Measurements from ENCODE around the gene CUX1. TPM values are rescaled to one million over a fixed set of nuclear protein-coding genes. Genes with fewer than 3 reads are reported as not detected.

The CUX1 gene
- total and polyA plus RNA-seq, 10 of the 15 experiments (the other 5 are each of a cell fraction or from before 2014, with no cell fraction given) = 6.1 to 48.6 (median 25.9) TPM

DNA sequence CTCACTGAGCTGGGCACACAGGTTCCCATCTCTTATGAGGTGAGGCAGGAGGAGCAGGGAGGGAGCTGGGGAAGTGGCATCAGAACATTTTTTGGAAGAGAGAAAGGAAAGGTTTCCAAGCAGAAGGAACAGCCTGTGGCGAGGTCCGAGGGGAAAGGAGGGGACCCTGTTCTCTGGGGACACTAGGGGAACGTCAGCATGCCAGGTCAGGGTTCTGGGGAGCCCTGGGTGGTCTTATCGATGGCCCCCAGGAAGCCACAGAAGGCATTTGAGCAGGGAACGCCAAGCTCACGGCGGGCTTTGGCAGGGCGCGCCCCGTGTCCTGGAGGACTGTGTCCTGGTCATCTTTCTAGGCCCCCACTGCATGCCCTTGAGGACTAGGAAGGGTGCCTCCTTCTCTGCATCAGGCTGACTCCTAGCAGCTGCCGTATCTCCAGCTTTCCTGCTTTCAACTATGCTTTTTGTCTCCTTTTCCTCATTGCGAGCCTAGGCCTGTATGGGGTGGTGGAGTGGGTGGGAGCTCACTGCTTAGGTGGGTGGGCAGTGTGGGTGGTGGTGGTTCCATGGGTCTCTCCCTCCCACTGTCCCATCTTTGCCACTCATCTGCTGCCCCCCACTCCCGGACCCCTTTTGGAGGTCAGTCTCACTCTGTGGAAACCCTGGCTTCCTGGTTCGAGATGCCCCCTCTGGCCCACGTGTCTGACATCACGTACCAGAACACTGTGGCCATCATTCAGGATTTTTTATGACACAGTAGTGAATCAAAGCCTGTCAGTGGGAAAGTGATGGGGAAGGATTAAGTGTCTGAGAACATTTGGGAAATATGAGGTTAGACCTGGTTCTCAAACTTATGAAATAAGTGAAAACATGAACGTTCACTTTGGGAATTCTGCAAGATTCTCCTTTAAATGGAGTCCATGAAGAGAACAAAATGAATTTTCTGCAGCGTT, 89.1 kb downstream of the CUX1 start:
- no peak overlapping the region for H3K27ac ChIP-seq (ENCODE audit: control insufficient read depth, insufficient read depth)
- no peak for FAIRE-seq
- H3K9me3 ChIP-seq (replicated peaks; ENCODE audit: control insufficient read depth, insufficient read depth, low read length) = no peaks in the 10 kb centered on the region
- SMC1A ChIA-PET (ENCODE audit: uncharacterized antibody, unreplicated experiment) = no interaction called here
- peaks cover 9% of the 10 kb centered on the region for H3K79me2 ChIP-seq (ENCODE audit: control insufficient read depth, insufficient read depth, low read length)
- POLR2A ChIA-PET = no interaction called here
- DNase-seq (ENCODE audit: low read depth, low spot score) = no peak
- no peak overlapping the region for H3K4me3 ChIP-seq
- RAD21 ChIA-PET (ENCODE audit: unreplicated experiment) = no interaction called here
- H3K27me3 ChIP-seq (replicated peaks in 1 of 2; ENCODE audit: control insufficient read depth in 2 of 2, insufficient read depth in 2 of 2, low read length in 1 of 2) = no peaks in the 10 kb centered on the region
- H4K20me1 ChIP-seq (ENCODE audit: control insufficient read depth, insufficient read depth) = no peaks in the 10 kb centered on the region
- no peak overlapping the region for H3K4me2 ChIP-seq (ENCODE audit: control insufficient read depth, insufficient read depth)
- BruUV-seq (replicated peaks) = no TSS peak
- H2AFZ ChIP-seq (ENCODE audit: control insufficient read depth, low read depth, low read length) = no peak overlapping the region
- H3K36me3 ChIP-seq (ENCODE audit: control insufficient read depth in 2 of 2, insufficient read depth in 2 of 2, low read length in 1 of 2) = peaks cover 0 to 5% of the 10 kb centered on the region in 2 experiments; a peak in 3 of 4 replicates
- in situ Hi-C loops (cut with MboI) (no loop called here), intact Hi-C loops (cut with micrococcal nuclease; ENCODE audit: unreplicated experiment) (no loop called here)
- ATAC-seq = no peak
- no peaks in the 10 kb centered on the region for H3K4me1 ChIP-seq (ENCODE audit: control insufficient read depth, insufficient read depth, low read length)
- WGBS (ENCODE audit: insufficient coverage, insufficient replicate concordance, low lambda C conversion rate, missing lambda C conversion rate) = 88% methylated on average over 18 of the region's 18 CpGs
- CTCF ChIA-PET = no interaction called here
- H3K9ac ChIP-seq (ENCODE audit: control insufficient read depth, insufficient read depth, low read length) = no peak overlapping the region
- TF ChIP-seq SREBF1 (IDR thresholded peaks at IDR 0.05; ENCODE audit: low read length) (no peak), CEBPB (IDR thresholded peaks at IDR 0.05; ENCODE audit: borderline replicate concordance in 1 of 2, low read depth in 2 of 2, low read length in 2 of 2) (no peak), CREB1 (IDR thresholded peaks at IDR 0.05; ENCODE audit: low read depth) (no peak), SMARCA5 (IDR thresholded peaks at IDR 0.05) (no peak), EGR1 (IDR thresholded peaks at IDR 0.05; ENCODE audit: borderline replicate concordance in 1 of 2, low read depth in 2 of 2, low read length in 2 of 2) (no peak), NR2C1 (IDR thresholded peaks at IDR 0.05) (no peak), ZNF217 (IDR thresholded peaks at IDR 0.05) (no peak), ZBED1 (IDR thresholded peaks at IDR 0.05; ENCODE audit: borderline replicate concordance) (no peak), ZNF622 (IDR thresholded peaks at IDR 0.05) (no peak)
- TF ChIP-seq, protein P1, sequence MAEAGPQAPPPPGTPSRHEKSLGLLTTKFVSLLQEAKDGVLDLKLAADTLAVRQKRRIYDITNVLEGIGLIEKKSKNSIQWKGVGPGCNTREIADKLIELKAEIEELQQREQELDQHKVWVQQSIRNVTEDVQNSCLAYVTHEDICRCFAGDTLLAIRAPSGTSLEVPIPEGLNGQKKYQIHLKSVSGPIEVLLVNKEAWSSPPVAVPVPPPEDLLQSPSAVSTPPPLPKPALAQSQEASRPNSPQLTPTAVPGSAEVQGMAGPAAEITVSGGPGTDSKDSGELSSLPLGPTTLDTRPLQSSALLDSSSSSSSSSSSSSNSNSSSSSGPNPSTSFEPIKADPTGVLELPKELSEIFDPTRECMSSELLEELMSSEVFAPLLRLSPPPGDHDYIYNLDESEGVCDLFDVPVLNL (IDR thresholded peaks at IDR 0.05; ENCODE audit: low read depth, low read length) = no peak
- TF ChIP-seq, protein P2, sequence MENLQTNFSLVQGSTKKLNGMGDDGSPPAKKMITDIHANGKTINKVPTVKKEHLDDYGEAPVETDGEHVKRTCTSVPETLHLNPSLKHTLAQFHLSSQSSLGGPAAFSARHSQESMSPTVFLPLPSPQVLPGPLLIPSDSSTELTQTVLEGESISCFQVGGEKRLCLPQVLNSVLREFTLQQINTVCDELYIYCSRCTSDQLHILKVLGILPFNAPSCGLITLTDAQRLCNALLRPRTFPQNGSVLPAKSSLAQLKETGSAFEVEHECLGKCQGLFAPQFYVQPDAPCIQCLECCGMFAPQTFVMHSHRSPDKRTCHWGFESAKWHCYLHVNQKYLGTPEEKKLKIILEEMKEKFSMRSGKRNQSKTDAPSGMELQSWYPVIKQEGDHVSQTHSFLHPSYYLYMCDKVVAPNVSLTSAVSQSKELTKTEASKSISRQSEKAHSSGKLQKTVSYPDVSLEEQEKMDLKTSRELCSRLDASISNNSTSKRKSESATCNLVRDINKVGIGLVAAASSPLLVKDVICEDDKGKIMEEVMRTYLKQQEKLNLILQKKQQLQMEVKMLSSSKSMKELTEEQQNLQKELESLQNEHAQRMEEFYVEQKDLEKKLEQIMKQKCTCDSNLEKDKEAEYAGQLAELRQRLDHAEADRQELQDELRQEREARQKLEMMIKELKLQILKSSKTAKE (IDR thresholded peaks at IDR 0.05; ENCODE audit: low read depth, poor library complexity, severe bottlenecking) = no peak
- TF ChIP-seq, protein P3, sequence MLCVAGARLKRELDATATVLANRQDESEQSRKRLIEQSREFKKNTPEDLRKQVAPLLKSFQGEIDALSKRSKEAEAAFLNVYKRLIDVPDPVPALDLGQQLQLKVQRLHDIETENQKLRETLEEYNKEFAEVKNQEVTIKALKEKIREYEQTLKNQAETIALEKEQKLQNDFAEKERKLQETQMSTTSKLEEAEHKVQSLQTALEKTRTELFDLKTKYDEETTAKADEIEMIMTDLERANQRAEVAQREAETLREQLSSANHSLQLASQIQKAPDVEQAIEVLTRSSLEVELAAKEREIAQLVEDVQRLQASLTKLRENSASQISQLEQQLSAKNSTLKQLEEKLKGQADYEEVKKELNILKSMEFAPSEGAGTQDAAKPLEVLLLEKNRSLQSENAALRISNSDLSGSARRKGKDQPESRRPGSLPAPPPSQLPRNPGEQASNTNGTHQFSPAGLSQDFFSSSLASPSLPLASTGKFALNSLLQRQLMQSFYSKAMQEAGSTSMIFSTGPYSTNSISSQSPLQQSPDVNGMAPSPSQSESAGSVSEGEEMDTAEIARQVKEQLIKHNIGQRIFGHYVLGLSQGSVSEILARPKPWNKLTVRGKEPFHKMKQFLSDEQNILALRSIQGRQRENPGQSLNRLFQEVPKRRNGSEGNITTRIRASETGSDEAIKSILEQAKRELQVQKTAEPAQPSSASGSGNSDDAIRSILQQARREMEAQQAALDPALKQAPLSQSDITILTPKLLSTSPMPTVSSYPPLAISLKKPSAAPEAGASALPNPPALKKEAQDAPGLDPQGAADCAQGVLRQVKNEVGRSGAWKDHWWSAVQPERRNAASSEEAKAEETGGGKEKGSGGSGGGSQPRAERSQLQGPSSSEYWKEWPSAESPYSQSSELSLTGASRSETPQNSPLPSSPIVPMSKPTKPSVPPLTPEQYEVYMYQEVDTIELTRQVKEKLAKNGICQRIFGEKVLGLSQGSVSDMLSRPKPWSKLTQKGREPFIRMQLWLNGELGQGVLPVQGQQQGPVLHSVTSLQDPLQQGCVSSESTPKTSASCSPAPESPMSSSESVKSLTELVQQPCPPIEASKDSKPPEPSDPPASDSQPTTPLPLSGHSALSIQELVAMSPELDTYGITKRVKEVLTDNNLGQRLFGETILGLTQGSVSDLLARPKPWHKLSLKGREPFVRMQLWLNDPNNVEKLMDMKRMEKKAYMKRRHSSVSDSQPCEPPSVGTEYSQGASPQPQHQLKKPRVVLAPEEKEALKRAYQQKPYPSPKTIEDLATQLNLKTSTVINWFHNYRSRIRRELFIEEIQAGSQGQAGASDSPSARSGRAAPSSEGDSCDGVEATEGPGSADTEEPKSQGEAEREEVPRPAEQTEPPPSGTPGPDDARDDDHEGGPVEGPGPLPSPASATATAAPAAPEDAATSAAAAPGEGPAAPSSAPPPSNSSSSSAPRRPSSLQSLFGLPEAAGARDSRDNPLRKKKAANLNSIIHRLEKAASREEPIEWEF (IDR thresholded peaks at IDR 0.05; ENCODE audit: insufficient replicate concordance, low read depth, low read length) = no peak
